ENCODE measurements around the gene TBCA.
"Not testable (repeated sequence)": the region's sequence is repeated elsewhere in the genome, so short reads cannot be mapped to it uniquely, and the experiment has no call there.

The TBCA gene

DNA sequence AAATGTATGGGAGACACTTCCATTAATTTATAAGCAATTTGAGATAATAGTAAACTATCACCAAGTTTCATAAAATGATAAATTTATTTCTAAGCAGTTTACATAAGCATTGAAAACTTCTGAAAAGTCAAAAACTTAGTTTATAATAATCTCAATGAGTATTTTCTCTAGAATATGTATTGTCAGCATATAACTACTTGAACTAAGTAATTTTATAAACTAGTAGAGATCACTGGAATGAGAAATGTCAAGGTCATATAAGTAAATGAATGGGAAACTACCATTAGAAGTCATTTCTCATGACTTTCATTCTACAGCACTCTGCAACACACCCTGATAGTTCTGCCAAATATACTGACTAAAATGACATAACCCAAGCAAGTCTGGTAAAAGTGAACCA lies 3.4 kb downstream of the TBCA start:
- no peak for DNase-seq

DNA sequence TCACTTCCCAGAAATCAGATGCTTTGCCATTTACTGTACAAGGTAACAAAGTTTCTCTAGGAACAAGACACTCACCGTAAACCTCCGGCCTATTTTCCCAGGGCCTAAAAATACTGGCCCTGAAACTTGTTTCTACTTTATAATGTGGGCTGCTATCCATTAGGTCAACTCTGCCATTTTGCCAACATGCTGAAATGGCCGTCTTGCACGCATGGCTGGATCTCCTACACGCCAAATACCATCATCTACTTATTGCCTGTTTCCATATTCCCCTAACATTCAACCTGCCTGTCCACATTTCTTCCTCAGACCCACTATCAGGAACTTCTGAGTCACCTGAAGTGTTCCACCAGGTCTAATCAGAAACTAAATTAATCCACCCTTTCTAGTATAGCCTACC lies 4.7 kb downstream of the TBCA start:
- no peak for DNase-seq

DNA sequence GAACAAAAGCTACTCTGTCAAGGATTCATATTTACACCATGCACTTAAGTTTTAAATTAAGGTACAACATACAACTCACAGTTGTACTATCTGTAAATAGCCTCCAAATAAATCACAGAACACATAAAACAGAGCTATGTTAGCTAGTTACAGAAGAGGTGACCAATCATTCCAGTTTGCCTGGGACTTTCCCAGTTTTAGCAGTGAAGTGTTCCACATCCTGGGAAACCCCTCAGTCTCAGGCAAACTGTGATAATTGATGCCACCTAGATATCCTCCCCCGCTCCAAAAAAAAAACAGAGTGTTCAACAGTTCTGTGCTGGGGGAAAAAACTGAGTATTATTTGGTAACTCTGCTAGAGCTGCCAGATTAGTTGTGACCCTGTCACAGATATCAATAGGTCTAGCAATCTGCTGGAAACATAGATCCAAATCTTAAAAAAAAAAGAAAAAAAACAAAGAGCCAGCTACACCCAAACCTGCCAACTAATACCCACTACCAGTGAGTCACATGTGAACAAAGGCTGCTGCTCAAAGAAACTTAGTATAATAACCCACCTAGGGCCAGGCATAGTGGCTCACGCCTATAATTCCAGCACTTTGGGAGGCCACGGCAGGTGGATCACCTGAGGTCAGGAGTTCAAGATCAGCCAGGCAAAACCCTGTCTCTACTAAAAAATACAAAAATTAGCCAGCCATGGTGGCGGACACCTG lies 5.7 kb downstream of the TBCA start:
- no peak for DNase-seq

GRCh38 chr5:77768978-77769377 lies 7.2 kb downstream of the TBCA start:
- no peak for DNase-seq

- no peak for DNase-seq
Observed at GRCh38 chr5:77767301-77767700, 8.8 kb downstream of the TBCA start.

DNA sequence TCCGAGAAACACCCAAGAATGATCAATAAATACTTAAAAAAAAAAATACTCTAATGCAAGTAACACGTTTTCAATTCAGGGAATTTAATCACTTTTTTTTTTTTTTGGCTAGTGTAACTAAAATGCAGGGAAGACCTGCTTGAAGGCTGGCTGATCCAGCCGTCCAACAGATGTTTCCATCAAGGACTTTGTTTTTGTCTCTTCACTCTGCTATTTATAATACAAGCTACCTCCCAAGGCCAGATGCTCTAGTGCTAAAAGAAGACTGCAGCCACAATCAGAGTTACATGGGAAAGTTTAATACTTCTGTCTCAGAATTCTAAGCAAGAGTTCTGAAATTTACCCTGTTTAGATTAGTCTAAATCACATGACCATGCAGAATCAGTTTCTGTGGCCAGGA lies 14.5 kb downstream of the TBCA start:
- DNase-seq = no peak

DNA sequence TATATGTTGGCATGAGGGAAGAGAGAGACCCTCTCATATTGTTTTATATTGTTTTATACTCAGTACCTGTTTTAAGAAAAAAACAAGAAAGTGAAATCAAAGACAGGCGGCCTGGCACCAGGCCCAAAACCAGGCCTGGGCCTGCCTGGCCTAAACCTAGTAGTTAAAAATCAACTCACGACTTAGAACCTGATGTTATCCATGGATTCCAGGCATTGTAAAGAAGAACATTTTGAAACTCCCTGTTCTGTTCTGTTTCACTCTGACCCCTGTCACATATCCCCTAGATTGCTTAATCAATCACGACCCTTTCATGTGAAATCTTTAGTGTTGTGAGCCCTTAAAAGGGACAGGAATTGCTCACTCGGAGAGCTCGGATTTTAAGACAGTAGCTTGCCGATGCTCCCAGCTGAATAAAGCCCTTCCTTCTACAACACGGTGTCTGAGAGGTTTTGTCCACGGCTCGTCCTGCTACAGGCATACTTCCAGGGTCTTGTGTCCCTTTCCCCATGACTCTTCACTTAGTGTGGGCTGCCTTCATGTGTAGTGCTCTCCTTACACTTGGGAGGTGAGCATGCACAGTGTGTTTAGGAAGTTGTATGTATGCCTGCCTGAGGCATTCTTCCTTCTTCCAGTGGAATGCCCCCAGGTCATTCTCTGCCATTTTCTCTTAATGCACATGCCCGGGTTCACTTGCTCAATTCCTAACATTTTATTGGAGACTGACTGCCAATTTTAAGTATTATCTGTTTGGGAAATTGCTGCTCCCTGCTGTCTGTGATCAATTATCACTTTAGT lies 17.8 kb downstream of the TBCA start:
- no peak for DNase-seq

DNA sequence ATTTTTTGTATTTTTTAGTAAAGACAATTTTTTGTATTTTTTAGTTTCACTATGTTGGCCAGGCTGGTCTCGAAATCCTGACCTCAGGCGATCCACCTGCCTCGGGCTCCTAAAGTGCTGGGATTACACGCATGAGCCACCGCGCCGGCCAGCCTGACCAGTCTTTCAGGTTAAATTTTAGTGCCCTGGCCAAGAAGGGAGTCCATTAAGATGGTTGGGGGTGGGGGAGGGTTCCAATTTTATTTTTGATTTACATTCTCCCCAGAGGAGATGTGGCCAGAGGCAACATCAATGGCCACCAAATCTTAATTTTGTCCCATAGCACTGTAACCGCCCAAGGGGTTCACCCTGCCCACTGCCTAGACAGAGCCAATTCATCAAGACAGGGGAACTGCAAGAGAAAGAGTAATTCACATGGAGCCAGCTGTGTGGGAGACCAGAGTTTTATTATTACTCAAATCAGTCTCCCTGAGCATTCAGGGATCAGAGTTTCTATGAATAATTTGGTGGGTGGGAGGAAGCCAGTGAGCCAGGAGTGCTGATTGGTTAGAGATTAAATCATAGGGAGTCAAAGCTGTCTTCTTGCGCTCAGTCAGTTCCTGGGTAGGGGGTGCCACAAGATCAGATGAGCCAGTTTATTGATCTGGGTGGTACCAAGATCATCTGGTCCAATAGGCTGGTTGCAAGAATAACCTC lies 24.7 kb downstream of the TBCA start:
- no peak for DNase-seq

GRCh38 chr5:77750928-77751327 lies 25.2 kb downstream of the TBCA start:
- DNase-seq = not testable (repeated sequence)

DNA sequence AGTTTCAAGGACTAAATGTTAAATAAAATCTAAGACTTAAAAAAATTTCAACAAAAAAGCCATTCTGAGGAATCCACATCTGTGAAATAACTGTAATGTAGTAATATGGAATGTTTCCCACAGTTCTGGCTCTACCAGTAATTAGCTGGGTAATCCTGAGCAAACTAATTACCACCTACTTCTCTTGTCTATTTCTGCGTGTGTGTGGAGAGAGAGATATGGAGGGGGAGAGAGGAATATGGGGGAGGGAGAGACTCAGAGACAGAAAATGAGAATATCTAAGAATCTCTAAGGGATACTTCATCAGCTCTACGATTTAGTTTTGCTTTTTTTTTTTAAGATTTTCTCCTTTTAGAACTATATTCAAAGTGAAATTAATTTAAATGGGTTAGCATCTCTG lies 28.0 kb downstream of the TBCA start:
- no peak for DNase-seq

- no peak for DNase-seq
Observed at GRCh38 chr5:77744116-77744515, 32.0 kb downstream of the TBCA start.

- DNase-seq = no peak
Observed at GRCh38 chr5:77743181-77743580, 33.0 kb downstream of the TBCA start.

GRCh38 chr5:77741608-77742007 lies 34.5 kb downstream of the TBCA start:
- no peak for DNase-seq

DNA sequence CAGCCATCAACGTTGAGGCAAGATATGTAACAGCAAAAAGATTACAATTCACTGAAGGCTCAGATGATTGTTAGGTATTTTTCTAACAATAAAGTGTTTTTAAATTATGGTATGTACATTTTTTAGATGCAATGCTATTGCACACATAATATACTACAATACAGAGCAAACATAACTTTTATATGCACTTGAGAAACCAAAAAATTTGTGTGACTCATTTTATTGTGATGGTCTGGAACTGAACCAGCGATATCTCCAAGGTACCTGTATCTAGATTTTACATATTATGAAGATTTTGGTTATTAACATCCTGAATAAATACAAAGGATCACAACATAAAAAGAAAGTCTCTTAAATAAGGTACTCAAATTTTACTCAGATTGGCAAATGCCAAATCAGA lies 41.3 kb downstream of the TBCA start:
- DNase-seq = no peak

GRCh38 chr5:77733130-77733529 lies 43.0 kb downstream of the TBCA start:
- no peak for DNase-seq

- DNase-seq = no peak
Observed at GRCh38 chr5:77727190-77727589, 48.9 kb downstream of the TBCA start.

- DNase-seq = no peak
Observed at GRCh38 chr5:77725616-77726015, 50.5 kb downstream of the TBCA start.

DNA sequence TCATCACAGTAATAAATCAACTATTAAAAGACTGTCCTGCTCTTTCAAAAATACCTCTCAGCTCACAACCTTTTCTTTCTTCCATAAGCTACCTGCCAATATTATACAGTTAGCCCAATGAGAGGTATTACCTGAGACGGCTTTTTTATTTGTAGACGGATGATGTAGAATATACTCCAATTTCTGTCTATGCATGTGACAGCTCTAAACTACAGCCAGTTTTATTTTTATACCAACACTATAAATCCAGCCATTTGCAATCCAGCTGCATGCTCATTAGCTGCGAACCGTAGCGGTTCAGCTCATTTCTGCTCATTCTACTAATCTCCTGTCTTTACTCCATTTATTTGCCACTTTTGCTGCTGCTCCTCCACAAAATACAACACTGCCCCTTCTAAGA lies 51.2 kb downstream of the TBCA start:
- DNase-seq = no peak

GRCh38 chr5:77719666-77720363 lies 56.3 kb downstream of the TBCA start:
- DNase-seq = no peak

DNA sequence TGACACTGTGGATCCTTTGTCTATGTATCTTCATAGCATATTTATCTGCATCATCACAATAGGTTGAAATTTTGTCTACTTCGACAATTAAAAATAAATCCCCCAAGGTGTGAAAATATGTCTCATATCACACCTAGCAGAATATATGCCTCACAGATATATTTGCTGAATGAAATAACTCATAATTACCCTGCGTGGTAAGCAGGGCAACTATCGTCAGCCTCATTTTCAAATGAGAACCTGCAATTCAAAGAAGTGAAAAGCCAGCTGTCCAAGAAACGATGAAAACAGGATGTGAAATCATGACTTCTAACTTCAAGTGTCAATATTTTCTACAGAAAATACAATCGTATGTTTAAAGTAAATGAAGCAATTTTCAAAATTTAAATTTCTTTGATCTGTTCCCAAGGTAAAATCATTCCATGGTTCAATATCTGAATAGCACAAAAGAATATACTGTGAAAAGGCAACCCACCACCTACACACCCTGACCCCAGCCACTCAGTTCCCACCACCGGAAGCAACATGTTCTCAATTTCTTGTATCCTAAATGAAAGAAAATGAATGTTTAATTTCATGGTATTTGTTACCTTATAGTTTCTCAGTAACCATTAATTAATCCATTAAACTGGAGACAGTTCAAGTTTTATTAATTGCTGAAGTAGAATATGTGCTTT lies 57.1 kb downstream of the TBCA start:
- DNase-seq = no peak

- DNase-seq = no peak
Observed at GRCh38 chr5:77709993-77710685, 66.0 kb downstream of the TBCA start.

DNA sequence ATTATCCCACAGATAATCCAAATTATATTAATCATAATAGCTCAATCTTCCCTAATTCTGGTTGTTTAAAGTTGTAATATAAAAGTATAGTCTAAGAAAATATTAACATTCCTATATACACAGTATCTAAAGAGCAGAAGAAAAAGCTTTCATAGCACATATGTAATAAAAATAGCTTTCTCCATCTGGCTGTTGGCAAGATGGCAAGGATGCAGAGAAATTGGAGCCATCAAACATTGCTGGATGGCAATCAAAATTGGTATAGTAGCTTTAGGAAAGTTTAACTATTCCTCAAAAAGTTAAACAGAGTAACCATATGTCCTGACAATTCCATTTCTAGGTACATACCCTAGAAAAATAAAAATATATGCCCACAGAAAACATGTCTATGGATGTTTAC lies 66.8 kb downstream of the TBCA start:
- DNase-seq = no peak
